Activated T-cell treated with anti-CD3 and anti-CD28 coated beads, Interleukin-2, amount 50 U/mL, for 72 hours (primary cell): ENCODE results near the gene UNC5C. TPM values are rescaled to one million over a fixed set of nuclear protein-coding genes. Genes with fewer than 3 reads are reported as not detected.

Source experiments
- ATAC-seq, 2 donors: fragments of 150-1000 bp; cut with Tn5 transposase; replicated peaks in 1 of 2; 2 replicates each; pipeline ENCODE4 v1.10.0; 2021; ENCODE audit warnings: moderate library complexity in 2 of 2, mild to moderate bottlenecking in 1 of 2
- DNase-seq, 2 donors: peaks; one replicate each; pipeline ENCODE4 v3.0.0; 2021 to 2022; ENCODE audit warnings: mixed read lengths in 1 of 2
- H3K27ac Mint-ChIP-seq: one replicate; pipeline ENCODE4 v1.8.0; 2022; ENCODE audit warnings: mild to moderate bottlenecking, moderate library complexity, mixed read lengths
- H3K27me3 Mint-ChIP-seq: one replicate; pipeline ENCODE4 v1.8.0; 2022; ENCODE audit warnings: low read depth, mixed read lengths
- H3K36me3 Mint-ChIP-seq, 2 donors: one replicate each; pipeline ENCODE4 v1.8.0; 2022; ENCODE audit warnings: mixed read lengths in 2 of 2, mild to moderate bottlenecking in 1 of 2; ENCODE audit not compliant: insufficient read depth in 2 of 2
- H3K4me1 Mint-ChIP-seq: one replicate; pipeline ENCODE4 v1.8.0; 2022; ENCODE audit warnings: low read depth, mixed read lengths
- H3K4me3 Mint-ChIP-seq, 2 donors: one replicate each; pipeline ENCODE4 v1.8.0; 2022; ENCODE audit warnings: mild to moderate bottlenecking in 2 of 2, mixed read lengths in 2 of 2, moderate library complexity in 2 of 2
- H3K9me3 Mint-ChIP-seq, 2 donors: one replicate each; pipeline ENCODE4 v1.8.0; 2022; ENCODE audit warnings: mixed read lengths in 2 of 2
- total RNA-seq, 2 donors: library from RNA; stranded (reverse); gene quantifications; one replicate each; pipeline ENCODE4 v1.2.3, GENCODE V29; 2022

The UNC5C gene
- total RNA-seq, 2 donors from 2014 or later: 0.14 to 0.21 TPM

GRCh38 chr4:95212692-95213091 is 336.1 kb downstream of the UNC5C start:
- no peak overlapping the region for H3K27ac Mint-ChIP-seq
- no peak overlapping the region for H3K4me3 Mint-ChIP-seq
- H3K9me3 Mint-ChIP-seq: no peaks in the 10 kb centered on the region
- H3K4me1 Mint-ChIP-seq: no peaks in the 10 kb centered on the region
- no peaks in the 10 kb centered on the region for H3K36me3 Mint-ChIP-seq
- ATAC-seq (no peak), DNase-seq (no peak)
- H3K27me3 Mint-ChIP-seq: peaks cover 15% of the 10 kb centered on the region

- ATAC-seq (no peak), DNase-seq (no peak)
- no peaks in the 10 kb centered on the region for H3K4me1 Mint-ChIP-seq
- H3K27ac Mint-ChIP-seq: no peak overlapping the region
- no peaks in the 10 kb centered on the region for H3K36me3 Mint-ChIP-seq
- peaks cover 15% of the 10 kb centered on the region for H3K27me3 Mint-ChIP-seq
- no peak overlapping the region for H3K4me3 Mint-ChIP-seq
- H3K9me3 Mint-ChIP-seq: no peaks in the 10 kb centered on the region
Observed at GRCh38 chr4:95209927-95210326, 338.8 kb downstream of the UNC5C start.

GRCh38 chr4:95204873-95205272 is 343.9 kb downstream of the UNC5C start:
- ATAC-seq: no peak
- Mint-ChIP-seq H3K4me1 (no peaks in the 10 kb centered on the region), H3K4me3 (no peak overlapping the region), H3K27me3 (peaks cover 4% of the 10 kb centered on the region), H3K27ac (no peak overlapping the region), H3K36me3 (no peaks in the 10 kb centered on the region), H3K9me3 (no peaks in the 10 kb centered on the region)
- DNase-seq: no peak

GRCh38 chr4:95204267-95204844 is 344.4 kb downstream of the UNC5C start:
- peaks cover 4% of the 10 kb centered on the region for H3K27me3 Mint-ChIP-seq
- no peak for ATAC-seq

GRCh38 chr4:95198961-95199360 is 349.8 kb downstream of the UNC5C start:
- no peaks in the 10 kb centered on the region for H3K27me3 Mint-ChIP-seq
- no peak overlapping the region for H3K27ac Mint-ChIP-seq
- peaks cover 7% of the 10 kb centered on the region for H3K4me1 Mint-ChIP-seq
- H3K4me3 Mint-ChIP-seq: no peak overlapping the region
- ATAC-seq (no peak), DNase-seq (no peak)
- H3K36me3 Mint-ChIP-seq: no peaks in the 10 kb centered on the region
- H3K9me3 Mint-ChIP-seq: no peaks in the 10 kb centered on the region

More at GRCh38 chr4:95204267-95204844, 344.4 kb downstream of the UNC5C start:
- Mint-ChIP-seq H3K4me1 (no peaks in the 10 kb centered on the region), H3K4me3 (no peak overlapping the region), H3K27ac (no peak overlapping the region), H3K36me3 (no peaks in the 10 kb centered on the region), H3K9me3 (no peaks in the 10 kb centered on the region)
- no peak for DNase-seq

GRCh38 chr4:95197353-95197752 is 351.4 kb downstream of the UNC5C start:
- H3K9me3 Mint-ChIP-seq: no peaks in the 10 kb centered on the region

GRCh38 chr4:95193391-95194224 is 355.2 kb downstream of the UNC5C start:
- Mint-ChIP-seq H3K9me3 (no peaks in the 10 kb centered on the region), H3K4me1 (peaks cover 20% of the 10 kb centered on the region), H3K4me3 (no peak overlapping the region), H3K27ac (no peak overlapping the region), H3K36me3 (no peaks in the 10 kb centered on the region), H3K27me3 (no peaks in the 10 kb centered on the region)
- ATAC-seq: no peak
- no peak for DNase-seq

More at GRCh38 chr4:95197353-95197752, 351.4 kb downstream of the UNC5C start:
- H3K36me3 Mint-ChIP-seq: no peaks in the 10 kb centered on the region
- ATAC-seq (peak in 1 of 2 donors; percentile 59), DNase-seq (no peak)
- H3K4me1 Mint-ChIP-seq: peaks cover 10% of the 10 kb centered on the region
- H3K27ac Mint-ChIP-seq: no peak overlapping the region
- no peaks in the 10 kb centered on the region for H3K27me3 Mint-ChIP-seq
- H3K4me3 Mint-ChIP-seq: no peak overlapping the region

- Mint-ChIP-seq H3K4me1 (peaks cover 26% of the 10 kb centered on the region), H3K4me3 (no peak overlapping the region), H3K27me3 (no peaks in the 10 kb centered on the region), H3K27ac (no peak overlapping the region), H3K36me3 (no peaks in the 10 kb centered on the region), H3K9me3 (no peaks in the 10 kb centered on the region)
- ATAC-seq: no peak
- no peak for DNase-seq
Observed at GRCh38 chr4:95191537-95191936, 357.2 kb downstream of the UNC5C start.

GRCh38 chr4:95190751-95191436 is 357.9 kb downstream of the UNC5C start:
- no peak for DNase-seq
- no peaks in the 10 kb centered on the region for H3K36me3 Mint-ChIP-seq
- H3K27ac Mint-ChIP-seq: no peak overlapping the region
- H3K27me3 Mint-ChIP-seq: no peaks in the 10 kb centered on the region
- H3K4me3 Mint-ChIP-seq: no peak overlapping the region
- no peak for ATAC-seq
- H3K4me1 Mint-ChIP-seq: peaks cover 26% of the 10 kb centered on the region
- no peaks in the 10 kb centered on the region for H3K9me3 Mint-ChIP-seq

- H3K4me1 Mint-ChIP-seq: peaks cover 18% of the 10 kb centered on the region
- H3K4me3 Mint-ChIP-seq: no peak overlapping the region
- ATAC-seq: no peak
- peak overlapping the region; percentile 42 for H3K27ac Mint-ChIP-seq
- DNase-seq: no peak
- H3K27me3 Mint-ChIP-seq: no peaks in the 10 kb centered on the region
- no peaks in the 10 kb centered on the region for H3K36me3 Mint-ChIP-seq
- no peaks in the 10 kb centered on the region for H3K9me3 Mint-ChIP-seq
Observed at GRCh38 chr4:95188701-95189370, 359.9 kb downstream of the UNC5C start.

GRCh38 chr4:95186666-95187065 is 362.1 kb downstream of the UNC5C start:
- no peak overlapping the region for H3K4me3 Mint-ChIP-seq
- no peaks in the 10 kb centered on the region for H3K27me3 Mint-ChIP-seq
- ATAC-seq (no peak), DNase-seq (no peak)
- H3K4me1 Mint-ChIP-seq: peaks cover 18% of the 10 kb centered on the region
- no peaks in the 10 kb centered on the region for H3K36me3 Mint-ChIP-seq
- no peaks in the 10 kb centered on the region for H3K9me3 Mint-ChIP-seq
- H3K27ac Mint-ChIP-seq: no peak overlapping the region

GRCh38 chr4:95183656-95184408 is 364.9 kb downstream of the UNC5C start:
- no peak for ATAC-seq

More at GRCh38 chr4:95183656-95184408, 364.9 kb downstream of the UNC5C start:
- H3K9me3 Mint-ChIP-seq: no peaks in the 10 kb centered on the region
- peaks cover 25% of the 10 kb centered on the region for H3K4me1 Mint-ChIP-seq
- H3K27me3 Mint-ChIP-seq: no peaks in the 10 kb centered on the region
- no peak overlapping the region for H3K27ac Mint-ChIP-seq
- no peaks in the 10 kb centered on the region for H3K36me3 Mint-ChIP-seq
- no peak overlapping the region for H3K4me3 Mint-ChIP-seq
- DNase-seq: no peak
